IPS DF 4.7 (cell line): ENCODE results near the gene CDH18.

Experiments used
- DNase-seq: peaks from one replicate; pipeline ENCODE4 v3.0.0-alpha.2; 2013; ENCODE audit warnings: low spot score; ENCODE audit errors: extremely low read depth

The CDH18 gene

DNA sequence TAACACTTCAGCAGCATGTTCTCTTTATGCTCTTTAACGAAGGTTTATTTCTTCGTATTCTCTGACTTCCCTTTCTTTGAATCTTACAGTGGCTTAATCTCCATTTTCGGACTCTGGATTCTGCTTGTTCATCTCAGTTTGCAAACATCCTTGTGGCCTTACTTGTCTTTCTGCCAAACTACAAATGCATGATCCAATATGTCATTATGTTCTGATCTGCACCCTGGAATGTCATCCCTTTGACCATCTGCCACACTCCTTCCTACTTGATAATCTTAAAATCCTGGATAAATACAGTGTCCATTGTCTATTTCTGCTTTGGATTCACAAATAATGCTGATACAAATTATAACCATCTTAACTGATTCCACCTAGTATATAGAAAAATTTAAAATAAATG is 499.2 kb downstream of the CDH18 start:
- DNase-seq = no peak

DNA sequence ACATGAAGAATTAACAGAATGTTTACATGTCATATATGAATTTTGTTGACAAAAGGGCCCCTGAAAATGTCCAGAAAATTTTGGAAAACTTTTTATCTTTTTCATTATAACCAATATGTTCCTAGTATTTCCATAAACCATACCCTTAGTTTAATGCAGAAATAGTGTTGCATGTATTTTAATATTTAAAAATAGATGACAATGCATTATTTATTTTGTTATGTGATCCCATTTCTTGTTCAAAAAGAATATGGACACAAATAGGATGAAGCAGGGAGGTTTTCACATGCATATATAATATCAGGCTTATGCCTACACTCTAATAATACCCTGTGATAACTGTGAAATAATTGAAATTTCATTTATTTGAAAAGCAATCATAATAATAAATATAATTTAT is 500.5 kb downstream of the CDH18 start:
- DNase-seq = no peak

DNA sequence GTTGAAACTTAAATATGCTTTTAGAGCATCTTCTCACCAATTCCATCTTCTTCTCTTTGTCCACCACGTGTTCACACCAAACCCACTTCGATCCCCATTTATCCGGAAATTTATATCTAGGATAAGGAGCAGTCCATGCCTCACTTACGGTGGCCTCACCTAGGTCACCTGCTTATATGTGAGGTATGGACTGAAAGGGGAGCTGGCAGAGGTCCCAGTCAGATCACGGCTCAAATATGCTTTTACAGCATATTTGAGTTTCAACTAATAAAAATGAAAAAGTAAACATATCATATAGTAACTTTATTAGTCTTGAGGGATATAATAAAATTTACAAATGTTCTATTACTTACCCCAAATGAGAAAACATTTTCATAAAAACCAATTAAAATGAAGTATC is 508.4 kb downstream of the CDH18 start:
- DNase-seq = no peak

DNA sequence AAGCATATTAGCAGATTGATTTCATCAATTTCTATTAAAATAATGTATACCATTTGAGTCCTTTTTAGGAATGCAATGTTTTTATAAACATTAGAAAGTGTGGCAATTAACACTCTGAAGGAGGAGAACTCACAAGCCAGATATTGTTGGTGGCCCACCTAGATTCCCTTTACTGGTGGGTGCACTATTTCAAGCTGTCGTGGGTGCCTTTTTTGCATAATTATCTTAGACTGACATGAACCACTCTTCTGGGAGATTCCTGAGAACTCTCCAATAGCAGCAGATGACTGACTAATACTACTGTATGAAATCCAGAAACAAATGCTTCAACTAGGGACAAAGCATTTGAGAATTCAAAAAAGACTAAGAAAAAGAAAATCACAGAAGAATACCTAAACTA is 526.0 kb downstream of the CDH18 start:
- no peak for DNase-seq

DNA sequence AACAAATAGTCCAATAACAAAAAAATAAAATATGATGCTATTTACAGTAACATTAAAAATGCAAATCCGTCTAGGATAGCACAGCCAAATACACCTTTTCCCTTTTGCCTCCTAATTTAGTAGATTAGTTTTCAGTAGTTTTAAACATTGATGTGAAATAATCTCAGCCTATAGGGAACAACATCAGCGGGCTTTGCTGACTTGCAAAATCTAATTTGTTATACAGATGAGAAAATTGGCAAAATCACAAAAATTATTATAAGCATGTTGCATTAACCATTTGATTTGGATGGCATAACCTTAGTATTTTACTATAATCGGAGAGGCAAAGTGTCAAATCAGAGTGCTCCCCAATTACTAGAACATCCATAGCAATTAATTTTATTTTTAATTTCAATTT is 563.5 kb downstream of the CDH18 start:
- no peak for DNase-seq
